ENCODE measurements around the gene RRP9.

RRP9 gene

DNA sequence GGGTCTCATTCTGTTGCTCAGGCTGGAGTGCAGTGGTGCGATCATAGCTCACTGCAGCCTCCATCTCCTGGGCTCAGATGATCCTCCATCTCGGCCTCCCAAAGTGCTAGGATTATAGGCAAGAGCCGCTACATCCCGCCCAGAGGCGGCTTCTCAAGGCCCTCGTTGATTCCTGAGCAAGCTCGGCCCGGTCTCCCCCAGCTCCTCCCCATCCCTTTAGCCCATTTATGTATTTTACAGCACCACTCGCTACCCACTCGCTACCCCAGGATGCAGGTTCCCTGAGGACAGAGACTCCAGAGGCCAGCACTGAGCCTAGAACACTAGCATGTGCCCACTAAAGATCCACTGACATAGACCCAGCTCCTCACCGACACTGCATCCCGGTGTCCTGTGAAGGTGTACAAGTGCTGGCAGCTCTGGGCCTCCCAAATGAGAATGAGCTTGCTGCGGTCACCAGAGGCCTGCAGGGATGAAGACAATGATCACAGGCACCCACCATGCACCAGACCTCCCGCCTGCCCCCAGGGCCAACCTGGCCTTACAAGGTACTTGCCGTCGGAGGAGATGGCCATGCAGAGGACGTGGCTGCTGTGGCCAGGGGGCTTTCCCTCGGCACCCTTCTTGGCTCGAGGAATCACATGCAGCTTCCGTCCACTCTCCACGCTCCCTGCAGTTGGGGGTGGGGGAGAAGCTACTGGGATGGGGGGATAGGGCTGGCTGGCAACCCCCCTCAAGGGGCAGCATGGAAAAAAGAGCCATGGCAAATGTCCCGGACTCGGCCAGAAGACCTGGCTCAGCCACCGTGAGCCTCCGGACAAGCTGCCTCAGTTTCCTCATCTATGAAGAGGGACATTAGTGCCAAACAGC is 5.6 kb downstream of the RRP9 start:
- no peak for DNase-seq (ENCODE audit: low read depth in 1 of 2, low spot score in 1 of 2)
- no peak overlapping the region for H3K4me3 ChIP-seq (replicated peaks; ENCODE audit: insufficient read depth, low read length)
- TF ChIP-seq POLR2AphosphoS5 (IDR thresholded peaks at IDR 0.05; ENCODE audit: low read depth), result no peak
- no peak for TF ChIP-seq GABPA (IDR thresholded peaks at IDR 0.05; ENCODE audit: low read depth)
- no peak for TF ChIP-seq SPI1 (IDR thresholded peaks at IDR 0.05; ENCODE audit: borderline replicate concordance, low read depth)
- TF ChIP-seq, protein P1, sequence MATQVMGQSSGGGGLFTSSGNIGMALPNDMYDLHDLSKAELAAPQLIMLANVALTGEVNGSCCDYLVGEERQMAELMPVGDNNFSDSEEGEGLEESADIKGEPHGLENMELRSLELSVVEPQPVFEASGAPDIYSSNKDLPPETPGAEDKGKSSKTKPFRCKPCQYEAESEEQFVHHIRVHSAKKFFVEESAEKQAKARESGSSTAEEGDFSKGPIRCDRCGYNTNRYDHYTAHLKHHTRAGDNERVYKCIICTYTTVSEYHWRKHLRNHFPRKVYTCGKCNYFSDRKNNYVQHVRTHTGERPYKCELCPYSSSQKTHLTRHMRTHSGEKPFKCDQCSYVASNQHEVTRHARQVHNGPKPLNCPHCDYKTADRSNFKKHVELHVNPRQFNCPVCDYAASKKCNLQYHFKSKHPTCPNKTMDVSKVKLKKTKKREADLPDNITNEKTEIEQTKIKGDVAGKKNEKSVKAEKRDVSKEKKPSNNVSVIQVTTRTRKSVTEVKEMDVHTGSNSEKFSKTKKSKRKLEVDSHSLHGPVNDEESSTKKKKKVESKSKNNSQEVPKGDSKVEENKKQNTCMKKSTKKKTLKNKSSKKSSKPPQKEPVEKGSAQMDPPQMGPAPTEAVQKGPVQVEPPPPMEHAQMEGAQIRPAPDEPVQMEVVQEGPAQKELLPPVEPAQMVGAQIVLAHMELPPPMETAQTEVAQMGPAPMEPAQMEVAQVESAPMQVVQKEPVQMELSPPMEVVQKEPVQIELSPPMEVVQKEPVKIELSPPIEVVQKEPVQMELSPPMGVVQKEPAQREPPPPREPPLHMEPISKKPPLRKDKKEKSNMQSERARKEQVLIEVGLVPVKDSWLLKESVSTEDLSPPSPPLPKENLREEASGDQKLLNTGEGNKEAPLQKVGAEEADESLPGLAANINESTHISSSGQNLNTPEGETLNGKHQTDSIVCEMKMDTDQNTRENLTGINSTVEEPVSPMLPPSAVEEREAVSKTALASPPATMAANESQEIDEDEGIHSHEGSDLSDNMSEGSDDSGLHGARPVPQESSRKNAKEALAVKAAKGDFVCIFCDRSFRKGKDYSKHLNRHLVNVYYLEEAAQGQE (IDR thresholded peaks at IDR 0.05; ENCODE audit: insufficient replicate concordance, low read depth), result no peak
- H3K27me3 ChIP-seq (ENCODE audit: insufficient read depth, poor library complexity, severe bottlenecking), result no peaks in the 10 kb centered on the region
- no peak overlapping the region for H3K27ac ChIP-seq (replicated peaks)

DNA sequence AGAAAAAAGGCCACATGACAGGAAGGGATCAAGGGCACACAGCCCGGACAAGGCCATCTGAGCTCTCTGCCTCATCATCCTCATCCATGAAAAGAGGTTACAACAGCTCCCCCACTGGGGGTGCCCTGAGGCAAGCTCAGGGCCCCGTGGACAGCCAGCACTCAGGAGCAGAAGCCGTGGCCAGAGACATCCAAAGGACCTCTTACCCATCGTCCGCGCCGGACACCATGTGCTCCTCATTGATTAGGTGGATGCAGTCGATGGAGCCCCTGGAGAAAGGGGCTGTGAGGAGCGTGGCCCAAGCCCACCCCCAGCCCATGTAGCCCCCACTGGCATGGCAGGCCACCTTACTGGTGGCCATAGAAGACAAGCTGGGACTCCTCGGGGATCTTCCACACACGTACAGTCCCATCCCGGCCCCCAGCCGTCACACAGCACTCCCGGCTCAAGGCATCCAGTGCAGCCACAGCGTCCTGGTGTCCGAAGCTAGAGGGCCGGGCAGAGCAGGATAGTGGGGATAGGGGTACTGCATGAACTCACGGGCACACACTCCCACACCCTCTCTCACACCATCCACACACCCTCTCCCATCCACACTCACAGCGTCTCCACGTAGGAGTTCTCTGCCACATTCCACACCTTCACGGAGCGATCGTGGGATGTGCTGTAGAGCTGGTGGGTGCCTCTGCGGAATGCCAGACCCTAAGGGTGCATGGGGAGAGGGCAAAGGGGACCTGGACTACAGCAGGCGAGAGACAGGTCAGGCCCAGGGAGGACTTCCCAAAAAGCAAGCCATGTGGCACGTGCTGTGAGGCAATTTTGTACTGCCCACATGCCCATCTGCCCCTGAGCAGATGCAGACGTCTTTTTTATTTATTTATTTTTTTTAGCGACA is 6.5 kb downstream of the RRP9 start:
- no peaks in the 10 kb centered on the region for H3K27me3 ChIP-seq (ENCODE audit: insufficient read depth, poor library complexity, severe bottlenecking)
- TF ChIP-seq, protein P1 (IDR thresholded peaks at IDR 0.05; ENCODE audit: insufficient replicate concordance, low read depth), result no peak
- TF ChIP-seq POLR2AphosphoS5 (IDR thresholded peaks at IDR 0.05; ENCODE audit: low read depth) (no peak), SPI1 (IDR thresholded peaks at IDR 0.05; ENCODE audit: borderline replicate concordance, low read depth) (no peak), GABPA (IDR thresholded peaks at IDR 0.05; ENCODE audit: low read depth) (no peak)
- TF ChIP-seq, protein P2, sequence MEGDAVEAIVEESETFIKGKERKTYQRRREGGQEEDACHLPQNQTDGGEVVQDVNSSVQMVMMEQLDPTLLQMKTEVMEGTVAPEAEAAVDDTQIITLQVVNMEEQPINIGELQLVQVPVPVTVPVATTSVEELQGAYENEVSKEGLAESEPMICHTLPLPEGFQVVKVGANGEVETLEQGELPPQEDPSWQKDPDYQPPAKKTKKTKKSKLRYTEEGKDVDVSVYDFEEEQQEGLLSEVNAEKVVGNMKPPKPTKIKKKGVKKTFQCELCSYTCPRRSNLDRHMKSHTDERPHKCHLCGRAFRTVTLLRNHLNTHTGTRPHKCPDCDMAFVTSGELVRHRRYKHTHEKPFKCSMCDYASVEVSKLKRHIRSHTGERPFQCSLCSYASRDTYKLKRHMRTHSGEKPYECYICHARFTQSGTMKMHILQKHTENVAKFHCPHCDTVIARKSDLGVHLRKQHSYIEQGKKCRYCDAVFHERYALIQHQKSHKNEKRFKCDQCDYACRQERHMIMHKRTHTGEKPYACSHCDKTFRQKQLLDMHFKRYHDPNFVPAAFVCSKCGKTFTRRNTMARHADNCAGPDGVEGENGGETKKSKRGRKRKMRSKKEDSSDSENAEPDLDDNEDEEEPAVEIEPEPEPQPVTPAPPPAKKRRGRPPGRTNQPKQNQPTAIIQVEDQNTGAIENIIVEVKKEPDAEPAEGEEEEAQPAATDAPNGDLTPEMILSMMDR (IDR thresholded peaks at IDR 0.05; ENCODE audit: insufficient read depth, low read length), result no peak
- H3K27ac ChIP-seq (replicated peaks), result no peak overlapping the region
- no peak for DNase-seq (ENCODE audit: low read depth in 1 of 2, low spot score in 1 of 2)
- no peak overlapping the region for H3K4me3 ChIP-seq (replicated peaks; ENCODE audit: insufficient read depth, low read length)

DNA sequence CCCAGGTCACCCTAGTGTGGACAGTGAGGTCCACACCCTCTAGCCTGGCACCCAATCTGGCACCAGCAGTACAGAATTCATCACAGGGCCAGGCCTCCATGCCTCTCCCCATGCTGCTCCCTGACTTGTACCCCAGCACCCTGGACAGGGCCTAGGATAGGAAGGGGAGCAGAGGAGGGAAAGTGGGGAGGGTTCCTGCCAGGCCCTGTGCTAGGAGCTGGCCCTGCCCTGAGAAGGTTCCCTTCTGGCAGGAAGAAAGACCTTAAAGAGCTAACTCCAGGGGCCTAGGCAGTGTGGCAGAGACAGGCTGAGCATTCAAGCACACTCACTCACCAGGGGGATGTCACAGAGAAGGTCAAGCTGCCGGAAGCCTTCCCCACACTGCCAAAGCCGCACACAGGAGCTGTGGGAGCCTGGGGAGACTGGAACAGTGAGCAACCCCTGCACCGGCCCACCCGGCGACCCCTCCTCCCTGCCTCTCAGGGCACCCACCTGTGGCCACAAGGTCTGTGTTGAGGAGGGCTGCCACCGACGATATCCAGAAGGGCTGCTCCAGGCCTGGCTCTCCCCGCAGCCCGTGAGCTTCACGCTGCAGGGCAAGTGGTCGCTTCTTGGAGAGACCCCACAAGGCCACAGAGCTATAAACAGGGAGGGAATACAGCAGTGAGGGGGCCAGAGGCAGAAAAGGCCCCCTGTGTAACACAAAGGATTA is 7.4 kb downstream of the RRP9 start:
- no peaks in the 10 kb centered on the region for H3K27me3 ChIP-seq (ENCODE audit: insufficient read depth, poor library complexity, severe bottlenecking)
- H3K4me3 ChIP-seq (replicated peaks; ENCODE audit: insufficient read depth, low read length), result no peak overlapping the region
- DNase-seq (ENCODE audit: low read depth in 1 of 2, low spot score in 1 of 2), result no peak
- no peak overlapping the region for H3K27ac ChIP-seq (replicated peaks)
- no peak for TF ChIP-seq GABPA (IDR thresholded peaks at IDR 0.05; ENCODE audit: low read depth)
- TF ChIP-seq, protein P2 (IDR thresholded peaks at IDR 0.05; ENCODE audit: insufficient read depth, low read length), result no peak
- TF ChIP-seq, protein P1 (IDR thresholded peaks at IDR 0.05; ENCODE audit: insufficient replicate concordance, low read depth), result peak; percentile 89
